Breast epithelium (tissue), 3 donors: ENCODE results near the gene EMILIN3.

Source experiments
- POLR2AphosphoS5 ChIP-seq, 3 donors: sonication (generic); formaldehyde crosslinking; IDR thresholded peaks; one replicate each; pipeline ENCODE4 v1.6.1; 2017; ENCODE audit warnings: antibody characterized with exemption in 3 of 3
- TF ChIP-seq, protein P1 (sequence below), 3 donors: fragments of 450-650 bp; IDR thresholded peaks; one replicate each; pipeline ENCODE4 v1.5.1; 2016 to 2017; ENCODE audit warnings: antibody characterized with exemption in 3 of 3, mild to moderate bottlenecking in 3 of 3, moderate library complexity in 3 of 3

DNA sequence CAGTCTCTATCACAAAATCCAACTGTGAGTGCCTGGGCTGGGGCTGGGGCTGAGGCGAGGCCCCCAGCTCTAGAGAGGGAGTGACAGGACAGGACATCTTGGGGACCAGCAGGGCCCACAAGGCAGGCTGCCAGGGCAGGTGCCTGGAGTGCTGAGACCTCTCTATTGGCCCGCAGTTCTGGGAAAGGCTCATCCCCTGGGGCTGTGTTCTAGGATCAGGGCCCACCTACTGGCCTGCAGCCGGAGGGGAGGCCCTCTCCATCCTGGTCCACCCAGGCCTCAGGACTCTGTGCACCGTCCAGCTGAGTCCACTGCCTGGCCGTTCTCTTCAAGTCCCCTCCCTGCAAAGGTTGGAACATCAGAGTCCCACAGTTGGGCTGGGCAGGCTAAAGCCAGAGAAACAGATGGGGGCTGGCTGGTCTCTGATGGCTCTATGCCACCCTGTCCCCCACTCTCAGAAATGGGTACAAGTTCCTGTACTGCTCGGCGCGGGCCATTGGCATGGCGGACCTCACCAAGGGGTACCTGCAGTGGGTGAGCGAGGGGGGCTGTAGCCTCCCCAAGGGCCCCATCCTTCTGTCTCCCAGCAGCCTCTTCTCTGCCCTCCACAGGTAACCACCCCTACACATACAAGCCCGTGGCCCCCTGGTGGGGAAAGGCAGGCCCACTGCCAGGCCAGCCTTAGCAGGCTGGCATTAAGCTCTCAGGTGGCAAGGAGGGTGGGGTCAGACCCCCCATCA is 9.0 kb downstream of the EMILIN3 start:
- TF ChIP-seq, protein P1, sequence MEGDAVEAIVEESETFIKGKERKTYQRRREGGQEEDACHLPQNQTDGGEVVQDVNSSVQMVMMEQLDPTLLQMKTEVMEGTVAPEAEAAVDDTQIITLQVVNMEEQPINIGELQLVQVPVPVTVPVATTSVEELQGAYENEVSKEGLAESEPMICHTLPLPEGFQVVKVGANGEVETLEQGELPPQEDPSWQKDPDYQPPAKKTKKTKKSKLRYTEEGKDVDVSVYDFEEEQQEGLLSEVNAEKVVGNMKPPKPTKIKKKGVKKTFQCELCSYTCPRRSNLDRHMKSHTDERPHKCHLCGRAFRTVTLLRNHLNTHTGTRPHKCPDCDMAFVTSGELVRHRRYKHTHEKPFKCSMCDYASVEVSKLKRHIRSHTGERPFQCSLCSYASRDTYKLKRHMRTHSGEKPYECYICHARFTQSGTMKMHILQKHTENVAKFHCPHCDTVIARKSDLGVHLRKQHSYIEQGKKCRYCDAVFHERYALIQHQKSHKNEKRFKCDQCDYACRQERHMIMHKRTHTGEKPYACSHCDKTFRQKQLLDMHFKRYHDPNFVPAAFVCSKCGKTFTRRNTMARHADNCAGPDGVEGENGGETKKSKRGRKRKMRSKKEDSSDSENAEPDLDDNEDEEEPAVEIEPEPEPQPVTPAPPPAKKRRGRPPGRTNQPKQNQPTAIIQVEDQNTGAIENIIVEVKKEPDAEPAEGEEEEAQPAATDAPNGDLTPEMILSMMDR (IDR thresholded peaks at IDR 0.05): no peak
- no peak for TF ChIP-seq POLR2AphosphoS5 (IDR thresholded peaks at IDR 0.05)
